ENCODE data around the gene ZBTB1. TPM values are rescaled to one million over a fixed set of nuclear protein-coding genes. Genes with fewer than 3 reads are reported as not detected.

ZBTB1 gene
- total RNA-seq, 1 experiment from 2014 or later, result 26.0 TPM

GRCh38 chr14:64461221-64461620 is 43.3 kb upstream of the ZBTB1 start:
- H3K4me1 ChIP-seq (ENCODE audit: insufficient read depth, low read length), result peaks cover 6% of the 10 kb centered on the region; the same call in 1 of the 2 replicates
- peaks cover 27% of the 10 kb centered on the region for H3K36me3 ChIP-seq (ENCODE audit: low read depth, low read length)
- H3K9me2 ChIP-seq (replicated peaks; ENCODE audit: low read length), result no peaks in the 10 kb centered on the region
- no peaks in the 10 kb centered on the region for H3K79me2 ChIP-seq (ENCODE audit: low read length)
- ATAC-seq, result no peak
- no peak overlapping the region for H3K4me2 ChIP-seq (ENCODE audit: low read length)
- no peaks in the 10 kb centered on the region for H3K27me3 ChIP-seq (ENCODE audit: low read length)
- POLR2A ChIA-PET (ENCODE audit: unreplicated experiment), result no interaction called here
- no peak overlapping the region for H2AFZ ChIP-seq (ENCODE audit: low read length)
- no peaks in the 10 kb centered on the region for H3F3A ChIP-seq (ENCODE audit: low read length, unreplicated experiment)
- BruUV-seq (replicated peaks), result no TSS peak
- H3K9me3 ChIP-seq (ENCODE audit: low read length), result no peaks in the 10 kb centered on the region
- no peak overlapping the region for H3K4me3 ChIP-seq (ENCODE audit: low read length)
- TF ChIP-seq CTCF (conservative IDR thresholded peaks at IDR 0.05; ENCODE audit: low read depth, low read length) (no peak), EZH2 (IDR thresholded peaks at IDR 0.05; ENCODE audit: low read length, unreplicated experiment) (no peak), EZH2phosphoT487 (IDR thresholded peaks at IDR 0.05; ENCODE audit: borderline replicate concordance, low read length) (no peak)
- H3K27ac ChIP-seq (ENCODE audit: low read length), result no peak overlapping the region
- no peak for DNase-seq
- H3K9ac ChIP-seq (ENCODE audit: low read length), result no peak overlapping the region
- intact Hi-C loops (cut with micrococcal nuclease), result no loop called here
- no peaks in the 10 kb centered on the region for H4K20me1 ChIP-seq (ENCODE audit: low read length)
- CTCF ChIA-PET, result interaction anchor here (0.7 kb wide), 1 partner anchor 37 kb away, joined by 8 read pairs; no protein-coding TSS in a partner anchor

- H3K4me1 ChIP-seq (ENCODE audit: insufficient read depth, low read length), result peaks cover 6% of the 10 kb centered on the region; the same call in 1 of the 2 replicates
- no peaks in the 10 kb centered on the region for H3K27me3 ChIP-seq (ENCODE audit: low read length)
- H3K9ac ChIP-seq (ENCODE audit: low read length), result no peak overlapping the region
- H2AFZ ChIP-seq (ENCODE audit: low read length), result no peak overlapping the region
- H4K20me1 ChIP-seq (ENCODE audit: low read length), result no peaks in the 10 kb centered on the region
- H3K4me3 ChIP-seq (ENCODE audit: low read length), result no peak overlapping the region
- intact Hi-C loops (cut with micrococcal nuclease), result no loop called here
- TF ChIP-seq EZH2phosphoT487 (IDR thresholded peaks at IDR 0.05; ENCODE audit: borderline replicate concordance, low read length), result no peak
- no peak for TF ChIP-seq EZH2 (IDR thresholded peaks at IDR 0.05; ENCODE audit: low read length, unreplicated experiment)
- TF ChIP-seq CTCF (conservative IDR thresholded peaks at IDR 0.05; ENCODE audit: low read depth, low read length), result no peak
- H3F3A ChIP-seq (ENCODE audit: low read length, unreplicated experiment), result no peaks in the 10 kb centered on the region
- CTCF ChIA-PET, result no interaction called here
- no peak overlapping the region for H3K27ac ChIP-seq (ENCODE audit: low read length)
- no peaks in the 10 kb centered on the region for H3K9me3 ChIP-seq (ENCODE audit: low read length)
- no peaks in the 10 kb centered on the region for H3K79me2 ChIP-seq (ENCODE audit: low read length)
- H3K4me2 ChIP-seq (ENCODE audit: low read length), result no peak overlapping the region
- no peak for ATAC-seq
- H3K36me3 ChIP-seq (ENCODE audit: low read depth, low read length), result peaks cover 13% of the 10 kb centered on the region
- H3K9me2 ChIP-seq (replicated peaks; ENCODE audit: low read length), result no peaks in the 10 kb centered on the region
- BruUV-seq (replicated peaks), result no TSS peak
- no peak for DNase-seq
- POLR2A ChIA-PET (ENCODE audit: unreplicated experiment), result interaction anchor here (0.6 kb wide), 1 partner anchor 293 kb away, joined by 3 read pairs; no protein-coding TSS in a partner anchor
Observed at GRCh38 chr14:64463195-64463594, 41.4 kb upstream of the ZBTB1 start.

- Histone ChIP-seq H3K9me3 (ENCODE audit: low read length) (no peaks in the 10 kb centered on the region), H3K27ac (ENCODE audit: low read length) (no peak overlapping the region), H3K9me2 (replicated peaks; ENCODE audit: low read length) (no peaks in the 10 kb centered on the region), H3K4me2 (ENCODE audit: low read length) (no peak overlapping the region), H3K27me3 (ENCODE audit: low read length) (no peaks in the 10 kb centered on the region), H3K4me1 (ENCODE audit: insufficient read depth, low read length) (peaks cover 6% of the 10 kb centered on the region; the same call in 1 of the 2 replicates), H4K20me1 (ENCODE audit: low read length) (no peaks in the 10 kb centered on the region), H3K79me2 (ENCODE audit: low read length) (no peaks in the 10 kb centered on the region), H3K4me3 (ENCODE audit: low read length) (no peak overlapping the region), H3K9ac (ENCODE audit: low read length) (no peak overlapping the region), H2AFZ (ENCODE audit: low read length) (no peak overlapping the region), H3K36me3 (ENCODE audit: low read depth, low read length) (peaks cover 7% of the 10 kb centered on the region; the same call in 1 of the 2 replicates), H3F3A (ENCODE audit: low read length, unreplicated experiment) (no peaks in the 10 kb centered on the region)
- no peak for DNase-seq
- no peak for ATAC-seq
- BruUV-seq (replicated peaks), result no TSS peak
- CTCF ChIA-PET, result interaction anchor here (0.6 kb wide), 1 partner anchor 58 kb away, joined by 6 read pairs; no protein-coding TSS in a partner anchor
- TF ChIP-seq EZH2phosphoT487 (IDR thresholded peaks at IDR 0.05; ENCODE audit: borderline replicate concordance, low read length), result no peak
- intact Hi-C loops (cut with micrococcal nuclease), result no loop called here
- POLR2A ChIA-PET (ENCODE audit: unreplicated experiment), result interaction anchor here (0.6 kb wide), 1 partner anchor 294 kb away, joined by 3 read pairs; no protein-coding TSS in a partner anchor
Observed at GRCh38 chr14:64463873-64464272, 40.7 kb upstream of the ZBTB1 start.

All from PC-3 (cell line).